ENCODE results near the gene MLLT3. TPM values are rescaled to one million over a fixed set of nuclear protein-coding genes. Genes with fewer than 3 reads are reported as not detected.

The MLLT3 gene
- total RNA-seq, 1 donor from 2014 or later, result 35.1 TPM

DNA sequence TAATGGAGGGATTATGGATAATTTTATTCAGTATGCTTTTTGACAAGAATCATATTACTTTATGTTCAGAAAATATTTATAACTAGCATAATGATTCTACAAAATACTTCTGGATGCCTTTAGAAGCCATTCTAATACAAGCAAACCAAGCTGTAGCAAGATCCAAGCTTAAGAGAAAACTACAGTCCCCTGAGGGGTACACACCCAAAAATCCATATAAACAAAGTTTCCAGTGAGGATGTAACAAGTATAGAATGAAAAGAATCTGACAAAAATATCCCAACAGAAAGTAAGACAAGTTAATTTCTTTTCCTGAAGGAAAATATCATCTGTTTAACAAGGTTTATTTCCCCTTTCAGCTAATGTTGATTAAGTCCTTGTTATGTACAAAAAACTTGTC is 53.9 kb downstream of the MLLT3 start:
- Histone ChIP-seq H3K36me3 (ENCODE audit: insufficient read depth, low read length) (no peaks in the 10 kb centered on the region), H3K9me3 (ENCODE audit: insufficient read depth, low read depth, low read length) (no peaks in the 10 kb centered on the region), H4K20me1 (ENCODE audit: insufficient read depth, low read length) (no peaks in the 10 kb centered on the region), H3K79me2 (ENCODE audit: insufficient read depth, low read length) (peaks cover 13% of the 10 kb centered on the region), H3K9ac (ENCODE audit: low read length) (no peak overlapping the region), H3K4me1 (ENCODE audit: insufficient read depth, low read length) (peaks cover 14% of the 10 kb centered on the region), H3K27ac (ENCODE audit: low read depth, low read length) (no peak overlapping the region), H2AFZ (ENCODE audit: low read depth, low read length) (no peak overlapping the region), H3K4me3 (ENCODE audit: insufficient read depth, low read depth, low read length) (no peak overlapping the region), H3K4me2 (ENCODE audit: low read length) (no peak overlapping the region), H3K27me3 (ENCODE audit: insufficient read depth, low read length) (no peaks in the 10 kb centered on the region)
- Mint-ChIP-seq H3K36me3 (ENCODE audit: low read depth, unreplicated experiment) (peaks cover 3% of the 10 kb centered on the region), H3K27ac (ENCODE audit: unreplicated experiment) (no peak overlapping the region), H3K4me1 (ENCODE audit: low read depth, unreplicated experiment) (peaks cover 30% of the 10 kb centered on the region), H3K27me3 (ENCODE audit: low read depth, unreplicated experiment) (no peaks in the 10 kb centered on the region), H3K9me3 (ENCODE audit: unreplicated experiment) (no peaks in the 10 kb centered on the region), H3K4me3 (ENCODE audit: unreplicated experiment) (no peak overlapping the region)
- FAIRE-seq (no peak), DNase-seq (ENCODE audit: low read depth) (no peak)
- no peak for TF ChIP-seq EZH2 (IDR thresholded peaks at IDR 0.05; ENCODE audit: insufficient read depth, low read length)
- TF ChIP-seq, protein P1, sequence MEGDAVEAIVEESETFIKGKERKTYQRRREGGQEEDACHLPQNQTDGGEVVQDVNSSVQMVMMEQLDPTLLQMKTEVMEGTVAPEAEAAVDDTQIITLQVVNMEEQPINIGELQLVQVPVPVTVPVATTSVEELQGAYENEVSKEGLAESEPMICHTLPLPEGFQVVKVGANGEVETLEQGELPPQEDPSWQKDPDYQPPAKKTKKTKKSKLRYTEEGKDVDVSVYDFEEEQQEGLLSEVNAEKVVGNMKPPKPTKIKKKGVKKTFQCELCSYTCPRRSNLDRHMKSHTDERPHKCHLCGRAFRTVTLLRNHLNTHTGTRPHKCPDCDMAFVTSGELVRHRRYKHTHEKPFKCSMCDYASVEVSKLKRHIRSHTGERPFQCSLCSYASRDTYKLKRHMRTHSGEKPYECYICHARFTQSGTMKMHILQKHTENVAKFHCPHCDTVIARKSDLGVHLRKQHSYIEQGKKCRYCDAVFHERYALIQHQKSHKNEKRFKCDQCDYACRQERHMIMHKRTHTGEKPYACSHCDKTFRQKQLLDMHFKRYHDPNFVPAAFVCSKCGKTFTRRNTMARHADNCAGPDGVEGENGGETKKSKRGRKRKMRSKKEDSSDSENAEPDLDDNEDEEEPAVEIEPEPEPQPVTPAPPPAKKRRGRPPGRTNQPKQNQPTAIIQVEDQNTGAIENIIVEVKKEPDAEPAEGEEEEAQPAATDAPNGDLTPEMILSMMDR (IDR thresholded peaks at IDR 0.05; ENCODE audit: insufficient read depth, low read depth, low read length), result no peak

DNA sequence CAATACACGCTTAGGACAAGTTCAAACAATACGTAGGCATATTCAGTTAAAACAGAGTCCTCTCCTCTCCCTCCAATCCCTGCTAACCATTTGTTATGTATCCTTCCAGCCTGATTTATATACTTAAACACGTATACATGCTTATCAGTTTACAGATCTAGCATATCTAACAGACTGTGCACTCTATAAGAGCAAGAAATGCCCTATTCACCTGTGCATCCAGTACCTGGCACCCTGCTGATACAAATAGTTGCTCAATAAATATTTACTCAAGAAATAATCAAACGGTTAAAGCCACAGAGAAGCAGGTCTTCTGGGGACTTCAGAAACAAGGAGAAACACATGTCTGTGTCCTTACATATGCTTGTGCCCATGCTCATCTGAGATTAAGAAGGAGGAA is 55.9 kb downstream of the MLLT3 start:
- no peak overlapping the region for H3K4me3 ChIP-seq (ENCODE audit: insufficient read depth, low read depth, low read length)
- H3K27ac Mint-ChIP-seq (ENCODE audit: unreplicated experiment), result no peak overlapping the region
- peaks cover 35% of the 10 kb centered on the region for H3K4me1 Mint-ChIP-seq (ENCODE audit: low read depth, unreplicated experiment)
- peaks cover 14% of the 10 kb centered on the region for H3K4me1 ChIP-seq (ENCODE audit: insufficient read depth, low read length)
- no peak for DNase-seq (ENCODE audit: low read depth)
- no peaks in the 10 kb centered on the region for H3K9me3 ChIP-seq (ENCODE audit: insufficient read depth, low read depth, low read length)
- H3K36me3 Mint-ChIP-seq (ENCODE audit: low read depth, unreplicated experiment), result no peaks in the 10 kb centered on the region
- no peaks in the 10 kb centered on the region for H3K27me3 Mint-ChIP-seq (ENCODE audit: low read depth, unreplicated experiment)
- no peak overlapping the region for H3K4me2 ChIP-seq (ENCODE audit: low read length)
- H4K20me1 ChIP-seq (ENCODE audit: insufficient read depth, low read length), result no peaks in the 10 kb centered on the region
- H3K79me2 ChIP-seq (ENCODE audit: insufficient read depth, low read length), result peaks cover 13% of the 10 kb centered on the region
- TF ChIP-seq, protein P1 (IDR thresholded peaks at IDR 0.05; ENCODE audit: insufficient read depth, low read depth, low read length), result no peak
- no peak overlapping the region for H3K9ac ChIP-seq (ENCODE audit: low read length)
- FAIRE-seq, result no peak
- no peak overlapping the region for H3K27ac ChIP-seq (ENCODE audit: low read depth, low read length)
- no peaks in the 10 kb centered on the region for H3K27me3 ChIP-seq (ENCODE audit: insufficient read depth, low read length)
- no peaks in the 10 kb centered on the region for H3K36me3 ChIP-seq (ENCODE audit: insufficient read depth, low read length)
- H2AFZ ChIP-seq (ENCODE audit: low read depth, low read length), result no peak overlapping the region
- no peak overlapping the region for H3K4me3 Mint-ChIP-seq (ENCODE audit: unreplicated experiment)
- no peaks in the 10 kb centered on the region for H3K9me3 Mint-ChIP-seq (ENCODE audit: unreplicated experiment)

DNA sequence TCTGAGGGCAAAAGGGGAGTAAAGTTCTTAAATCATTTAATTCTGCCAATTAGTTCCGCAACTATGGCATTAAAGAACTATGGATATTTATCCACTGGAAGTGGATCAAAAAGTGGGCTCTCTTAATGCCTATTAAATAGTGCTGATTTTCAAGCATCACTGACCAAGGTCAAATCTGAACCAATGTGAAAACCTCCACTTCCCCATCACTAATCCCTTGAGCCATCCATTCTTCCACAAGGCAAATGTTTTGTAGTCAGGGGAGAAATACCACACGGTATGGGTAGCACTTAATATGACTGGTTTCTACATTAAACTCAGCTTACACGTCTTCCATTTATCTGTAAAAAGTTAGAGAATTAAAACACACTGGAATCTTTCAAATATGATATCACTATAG is 57.6 kb downstream of the MLLT3 start:
- Histone ChIP-seq H3K4me1 (ENCODE audit: insufficient read depth, low read length) (no peaks in the 10 kb centered on the region), H3K9ac (ENCODE audit: low read length) (no peak overlapping the region), H3K27me3 (ENCODE audit: insufficient read depth, low read length) (no peaks in the 10 kb centered on the region), H3K9me3 (ENCODE audit: insufficient read depth, low read depth, low read length) (no peaks in the 10 kb centered on the region), H3K36me3 (ENCODE audit: insufficient read depth, low read length) (no peaks in the 10 kb centered on the region), H3K27ac (ENCODE audit: low read depth, low read length) (no peak overlapping the region), H3K4me2 (ENCODE audit: low read length) (no peak overlapping the region), H3K4me3 (ENCODE audit: insufficient read depth, low read depth, low read length) (no peak overlapping the region), H3K79me2 (ENCODE audit: insufficient read depth, low read length) (peaks cover 15% of the 10 kb centered on the region), H4K20me1 (ENCODE audit: insufficient read depth, low read length) (no peaks in the 10 kb centered on the region), H2AFZ (ENCODE audit: low read depth, low read length) (no peak overlapping the region)
- H3K4me1 Mint-ChIP-seq (ENCODE audit: low read depth, unreplicated experiment), result peaks cover 31% of the 10 kb centered on the region
- H3K4me3 Mint-ChIP-seq (ENCODE audit: unreplicated experiment), result no peak overlapping the region
- no peaks in the 10 kb centered on the region for H3K9me3 Mint-ChIP-seq (ENCODE audit: unreplicated experiment)
- H3K36me3 Mint-ChIP-seq (ENCODE audit: low read depth, unreplicated experiment), result no peaks in the 10 kb centered on the region
- DNase-seq (ENCODE audit: low read depth) (no peak), FAIRE-seq (peak; percentile 41)
- H3K27me3 Mint-ChIP-seq (ENCODE audit: low read depth, unreplicated experiment), result no peaks in the 10 kb centered on the region
- H3K27ac Mint-ChIP-seq (ENCODE audit: unreplicated experiment), result no peak overlapping the region
- TF ChIP-seq, protein P1 (IDR thresholded peaks at IDR 0.05; ENCODE audit: insufficient read depth, low read depth, low read length), result no peak
- TF ChIP-seq EZH2 (IDR thresholded peaks at IDR 0.05; ENCODE audit: insufficient read depth, low read length), result no peak
